B cell (primary cell): ENCODE data around the gene CERS6.

Experiments used
- EZH2 ChIP-seq: IDR thresholded peaks from 2 replicates; pipeline ENCODE4 v1.6.1; 2012; ENCODE audit warnings: borderline replicate concordance, low read depth, mild to moderate bottlenecking, moderate library complexity, low read length; ENCODE audit not compliant: insufficient read depth, poor library complexity, severe bottlenecking
- TF ChIP-seq, protein P1 (sequence below): fragments of 200-600 bp; IDR thresholded peaks from one replicate; pipeline ENCODE4 v1.8.0; 2022; ENCODE audit warnings: antibody characterized with exemption, mild to moderate bottlenecking

DNA sequence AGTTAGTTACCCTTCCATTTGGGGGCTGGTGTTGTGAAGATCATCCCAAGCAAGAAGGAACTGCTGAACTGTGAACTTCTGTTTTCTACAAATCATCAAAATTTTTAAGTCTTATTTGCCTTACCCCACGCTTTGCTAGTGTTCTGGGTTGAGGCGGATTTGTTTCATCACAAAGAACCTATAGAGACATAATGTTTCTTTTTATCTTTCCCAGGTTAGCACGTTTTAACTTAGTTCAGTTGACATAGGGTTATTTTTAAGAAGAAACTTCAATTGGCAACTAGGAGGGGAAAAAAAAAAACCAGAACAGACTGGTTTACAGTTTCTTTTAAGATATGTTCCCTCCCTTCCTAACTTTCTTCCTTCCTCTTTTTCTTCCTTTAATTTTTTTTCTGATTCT lies 31.1 kb upstream of the CERS6 start:
- TF ChIP-seq, protein P1, sequence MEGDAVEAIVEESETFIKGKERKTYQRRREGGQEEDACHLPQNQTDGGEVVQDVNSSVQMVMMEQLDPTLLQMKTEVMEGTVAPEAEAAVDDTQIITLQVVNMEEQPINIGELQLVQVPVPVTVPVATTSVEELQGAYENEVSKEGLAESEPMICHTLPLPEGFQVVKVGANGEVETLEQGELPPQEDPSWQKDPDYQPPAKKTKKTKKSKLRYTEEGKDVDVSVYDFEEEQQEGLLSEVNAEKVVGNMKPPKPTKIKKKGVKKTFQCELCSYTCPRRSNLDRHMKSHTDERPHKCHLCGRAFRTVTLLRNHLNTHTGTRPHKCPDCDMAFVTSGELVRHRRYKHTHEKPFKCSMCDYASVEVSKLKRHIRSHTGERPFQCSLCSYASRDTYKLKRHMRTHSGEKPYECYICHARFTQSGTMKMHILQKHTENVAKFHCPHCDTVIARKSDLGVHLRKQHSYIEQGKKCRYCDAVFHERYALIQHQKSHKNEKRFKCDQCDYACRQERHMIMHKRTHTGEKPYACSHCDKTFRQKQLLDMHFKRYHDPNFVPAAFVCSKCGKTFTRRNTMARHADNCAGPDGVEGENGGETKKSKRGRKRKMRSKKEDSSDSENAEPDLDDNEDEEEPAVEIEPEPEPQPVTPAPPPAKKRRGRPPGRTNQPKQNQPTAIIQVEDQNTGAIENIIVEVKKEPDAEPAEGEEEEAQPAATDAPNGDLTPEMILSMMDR: no peak
- no peak for TF ChIP-seq EZH2
